Activated CD4-positive, alpha-beta T cell treated with anti-CD3 and anti-CD28 coated beads, Interleukin-2, amount 50 U/mL, for 16 hours (primary cell): Measurements from ENCODE around the gene PLCXD3.
A peak's percentile ranks its signal among the peaks of the same experiment; 100 is the strongest.
"Not testable (repeated sequence)": the region's sequence is repeated elsewhere in the genome, so short reads cannot be mapped to it uniquely, and the experiment has no call there.

Experiments used
- DNase-seq: peaks from one replicate; pipeline ENCODE4 v3.0.0-alpha.2; 2020

Gene PLCXD3

GRCh38 chr5:41482715-41483114 is 27.7 kb downstream of the PLCXD3 start:
- DNase-seq, result peak; percentile 41

DNA sequence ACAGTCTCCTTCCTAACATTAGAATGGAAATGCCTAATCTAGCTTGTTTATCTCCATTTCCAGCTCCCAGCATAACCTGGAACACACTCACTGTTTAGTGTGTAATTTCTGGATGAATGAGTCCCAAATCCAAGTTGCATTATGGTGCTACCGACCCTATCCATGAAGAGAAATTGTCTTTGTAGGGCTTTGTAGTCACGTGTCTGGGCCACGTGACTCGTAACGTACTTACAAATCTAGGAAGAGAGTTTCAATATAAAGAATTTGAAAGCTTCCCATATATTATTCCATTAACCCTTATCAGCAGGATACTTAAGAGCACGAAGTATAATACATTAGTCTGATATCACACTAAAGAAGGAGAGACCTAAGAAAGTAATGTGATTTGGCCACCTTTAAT is 28.2 kb downstream of the PLCXD3 start:
- no peak for DNase-seq

DNA sequence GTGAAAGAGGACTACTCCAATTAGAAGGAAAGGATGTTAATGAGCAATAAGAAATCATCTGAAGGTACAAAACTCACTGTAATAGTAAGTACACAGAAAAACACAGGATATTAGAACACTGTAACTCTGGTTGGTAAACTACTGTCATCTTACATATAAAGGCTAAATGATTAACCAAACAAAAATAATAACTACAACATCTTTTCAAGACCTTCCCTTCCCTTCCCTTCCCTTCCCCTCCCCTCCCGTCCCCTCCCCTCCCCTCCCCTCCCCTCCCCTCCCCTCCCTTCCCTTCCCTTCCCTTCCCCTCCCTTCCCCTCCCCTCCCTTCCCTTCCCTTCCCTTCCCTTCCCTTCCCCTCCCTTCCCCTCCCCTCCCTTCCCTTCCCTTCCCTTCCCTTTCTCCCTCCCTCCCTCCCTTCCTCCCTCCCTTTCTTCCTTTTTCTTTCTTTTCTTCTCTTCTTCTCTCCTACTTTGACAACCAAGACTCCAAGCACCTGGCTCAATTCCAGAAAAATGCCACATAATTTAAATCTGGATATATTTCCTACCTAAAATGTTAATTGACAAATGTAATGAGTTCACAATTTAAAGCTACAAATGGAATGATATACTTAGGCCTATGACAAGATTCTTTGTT is 38.7 kb downstream of the PLCXD3 start:
- not testable (repeated sequence) for DNase-seq

GRCh38 chr5:41465493-41466171 is 44.8 kb downstream of the PLCXD3 start:
- DNase-seq, result no peak

DNA sequence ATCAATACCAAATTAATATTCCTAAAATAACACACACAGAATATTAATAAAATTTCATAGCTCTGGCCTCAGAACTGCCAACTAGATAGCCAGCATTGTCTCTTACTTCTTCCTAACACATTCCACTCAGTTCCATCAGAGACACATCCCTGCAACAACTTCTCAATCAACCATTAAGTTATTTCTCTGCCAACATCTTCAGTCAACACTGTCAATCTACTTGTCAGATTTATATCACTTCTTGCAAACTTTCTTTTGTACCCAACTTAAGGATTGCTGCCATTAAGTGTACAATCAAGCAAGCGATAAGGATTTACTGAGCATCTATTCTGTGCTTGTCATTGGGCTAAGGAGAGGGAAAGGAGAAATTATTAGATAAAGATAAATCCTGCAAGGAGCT is 50.8 kb downstream of the PLCXD3 start:
- DNase-seq, result no peak

DNA sequence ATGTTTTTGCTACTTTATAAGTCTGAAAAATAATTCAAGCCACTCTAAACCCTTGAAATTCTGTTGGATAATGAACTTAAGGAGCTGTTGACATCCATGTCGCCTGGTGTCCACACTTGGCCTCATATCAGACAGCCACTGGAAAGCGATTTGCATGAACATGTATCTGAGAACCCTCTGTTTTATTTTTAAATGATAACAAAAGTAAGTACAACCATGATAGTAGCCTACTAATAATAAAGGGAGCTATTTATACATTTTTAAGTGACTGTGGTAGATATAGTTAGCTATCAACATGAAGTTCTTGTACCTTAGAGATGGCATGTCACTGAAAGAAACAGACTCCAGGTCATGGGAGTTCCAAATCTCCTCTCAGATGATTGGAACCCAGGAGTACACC is 53.3 kb downstream of the PLCXD3 start:
- DNase-seq, result no peak

DNA sequence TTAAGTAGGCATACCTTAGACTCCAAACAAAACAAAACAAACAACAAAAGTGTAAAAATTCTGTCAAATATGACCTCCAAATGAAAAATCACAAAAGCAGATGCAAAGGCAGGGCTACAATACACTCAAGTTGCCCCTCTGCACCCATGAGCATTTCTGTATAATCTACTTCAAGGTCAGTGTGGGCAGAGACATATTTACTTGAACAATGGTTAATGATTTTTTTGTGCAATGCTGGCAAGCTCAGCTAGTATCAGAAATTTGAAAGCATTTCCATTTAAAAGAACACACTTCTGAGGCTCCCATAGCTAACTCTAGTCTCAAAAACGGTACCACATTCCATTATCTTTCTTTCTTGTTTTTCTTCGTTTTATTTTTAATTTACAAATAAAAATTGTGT is 57.9 kb downstream of the PLCXD3 start:
- DNase-seq, result no peak

- DNase-seq, result no peak
Observed at GRCh38 chr5:41447650-41448510, 62.5 kb downstream of the PLCXD3 start.

- no peak for DNase-seq
Observed at GRCh38 chr5:41445937-41446563, 64.4 kb downstream of the PLCXD3 start.

DNA sequence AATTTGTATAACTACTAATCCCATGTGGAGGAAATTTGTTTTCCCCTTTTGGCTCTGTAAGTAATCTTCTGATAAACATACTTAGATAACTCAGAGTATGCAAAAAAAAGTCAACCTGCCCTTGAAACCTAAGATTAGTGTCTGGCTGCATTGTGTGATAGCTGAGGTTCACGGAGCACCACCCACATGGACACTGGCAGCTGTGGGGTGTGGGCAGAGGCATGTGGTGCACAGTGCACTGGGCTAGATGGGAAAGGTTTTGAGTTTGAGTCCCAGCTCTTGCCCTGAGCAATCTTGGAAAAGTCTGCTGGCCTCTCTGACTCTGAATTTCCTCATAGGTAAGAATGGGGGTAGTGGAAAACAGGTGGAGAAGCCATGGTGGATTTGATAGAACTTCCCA is 75.1 kb downstream of the PLCXD3 start:
- DNase-seq, result no peak

DNA sequence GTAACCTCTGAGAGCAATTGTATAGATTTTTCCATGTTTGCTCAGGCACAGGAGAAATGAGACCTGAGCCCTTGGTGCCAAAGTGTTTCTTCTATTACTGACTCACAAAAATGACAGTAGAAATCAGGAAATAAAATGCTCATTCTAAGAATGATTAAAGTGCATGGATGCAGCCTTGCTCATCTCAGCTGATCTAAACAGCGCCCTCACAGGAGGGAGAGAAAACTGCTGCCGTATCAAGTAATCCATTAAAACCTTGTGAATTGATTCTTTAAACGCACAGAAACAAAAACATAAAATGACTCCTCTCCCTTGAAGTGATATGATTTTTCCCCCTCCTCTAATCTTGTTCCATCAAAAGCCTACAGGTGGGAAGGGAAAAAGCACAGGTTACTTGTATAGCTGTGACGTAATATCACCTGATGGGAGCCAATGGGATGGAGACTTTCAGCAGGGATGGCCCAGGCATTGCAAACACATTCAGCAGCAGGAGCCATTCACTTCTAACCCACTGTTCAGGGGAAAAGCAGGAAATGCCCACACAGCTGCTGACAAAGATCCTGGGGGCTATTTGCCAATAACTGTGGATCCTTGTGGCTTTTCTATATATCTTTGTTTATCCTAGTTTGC is 76.7 kb downstream of the PLCXD3 start:
- DNase-seq, result peak; percentile 4

DNA sequence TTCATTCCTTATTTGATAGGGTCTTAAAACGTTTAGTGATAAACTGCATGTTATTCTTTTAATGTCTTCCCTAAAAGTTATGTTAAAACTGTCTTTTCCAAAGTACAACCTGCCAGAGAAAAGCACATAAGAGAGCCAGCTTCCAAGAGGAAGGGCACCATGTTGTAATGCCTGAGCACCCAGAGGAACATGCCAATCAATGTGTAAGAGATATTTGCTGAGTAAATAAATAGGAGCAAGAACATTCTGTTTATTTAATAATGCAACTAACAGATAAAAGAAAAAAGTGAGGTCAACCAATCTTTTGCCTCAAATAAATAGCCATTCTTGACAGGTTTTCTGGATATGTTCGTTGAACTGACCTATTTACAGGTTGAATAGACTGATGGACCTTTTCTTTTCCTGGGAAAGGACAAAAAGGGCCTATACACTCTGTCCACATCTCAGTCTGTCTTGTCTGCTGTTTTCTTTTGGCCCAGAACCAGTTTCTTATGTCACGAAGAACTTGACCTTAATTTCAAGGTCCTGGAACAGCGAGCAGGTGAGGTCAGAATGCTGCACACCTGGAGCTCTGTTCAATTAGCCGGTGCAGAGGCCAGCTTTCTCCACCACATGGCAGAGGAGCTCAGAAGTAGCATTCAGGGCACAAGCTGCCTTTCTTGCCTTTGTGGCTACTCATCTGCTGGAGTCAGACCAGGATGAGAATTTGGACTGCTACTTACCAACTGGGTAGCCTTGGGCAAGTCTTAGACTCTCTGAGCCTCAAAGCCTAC is 77.7 kb downstream of the PLCXD3 start:
- no peak for DNase-seq

DNA sequence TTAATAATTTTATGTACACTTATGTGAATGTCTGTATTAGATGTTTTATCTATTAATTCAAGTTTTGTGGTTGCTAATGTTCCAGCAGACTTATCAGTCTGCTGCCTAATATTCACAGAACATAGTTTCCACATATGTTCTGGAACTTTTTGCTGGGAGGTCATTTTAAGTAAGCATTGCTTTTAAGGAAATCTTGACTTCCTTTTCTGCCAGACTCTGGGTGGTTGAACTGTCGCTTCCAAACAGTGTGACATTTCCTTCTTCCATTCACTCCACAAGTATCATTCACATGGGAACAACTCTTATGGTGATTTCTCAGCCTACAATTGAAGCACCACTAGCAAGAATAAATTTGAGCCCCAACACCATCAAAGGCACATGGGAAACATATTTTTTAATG is 82.9 kb downstream of the PLCXD3 start:
- no peak for DNase-seq

- no peak for DNase-seq
Observed at GRCh38 chr5:41425736-41426135, 84.7 kb downstream of the PLCXD3 start.

DNA sequence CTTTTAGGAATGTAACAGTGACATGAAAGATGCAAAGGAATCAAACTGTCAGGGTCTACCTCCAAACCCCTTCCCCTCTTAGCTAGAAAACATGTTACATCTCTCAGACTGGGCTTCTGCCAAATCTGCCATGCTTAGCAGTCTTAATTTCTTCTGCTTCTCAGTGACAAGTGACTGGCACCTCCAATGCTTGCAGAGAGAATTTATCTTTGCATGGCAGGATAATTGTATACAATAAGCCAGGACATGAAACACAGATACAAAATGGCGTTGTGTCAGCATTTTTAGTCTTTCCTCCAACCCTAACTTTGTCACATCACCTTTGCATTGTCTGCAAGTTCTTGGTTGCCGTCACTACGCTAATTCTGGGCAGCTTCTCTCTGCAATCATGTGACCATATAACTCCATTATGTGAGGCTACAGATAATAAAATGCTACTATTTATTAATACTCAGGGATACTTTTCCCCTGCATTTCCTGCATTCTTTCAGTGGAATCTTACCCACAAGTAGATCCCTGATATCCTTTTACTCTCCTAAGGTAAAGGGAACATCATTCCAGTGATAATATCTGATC is 89.8 kb downstream of the PLCXD3 start:
- DNase-seq, result no peak

DNA sequence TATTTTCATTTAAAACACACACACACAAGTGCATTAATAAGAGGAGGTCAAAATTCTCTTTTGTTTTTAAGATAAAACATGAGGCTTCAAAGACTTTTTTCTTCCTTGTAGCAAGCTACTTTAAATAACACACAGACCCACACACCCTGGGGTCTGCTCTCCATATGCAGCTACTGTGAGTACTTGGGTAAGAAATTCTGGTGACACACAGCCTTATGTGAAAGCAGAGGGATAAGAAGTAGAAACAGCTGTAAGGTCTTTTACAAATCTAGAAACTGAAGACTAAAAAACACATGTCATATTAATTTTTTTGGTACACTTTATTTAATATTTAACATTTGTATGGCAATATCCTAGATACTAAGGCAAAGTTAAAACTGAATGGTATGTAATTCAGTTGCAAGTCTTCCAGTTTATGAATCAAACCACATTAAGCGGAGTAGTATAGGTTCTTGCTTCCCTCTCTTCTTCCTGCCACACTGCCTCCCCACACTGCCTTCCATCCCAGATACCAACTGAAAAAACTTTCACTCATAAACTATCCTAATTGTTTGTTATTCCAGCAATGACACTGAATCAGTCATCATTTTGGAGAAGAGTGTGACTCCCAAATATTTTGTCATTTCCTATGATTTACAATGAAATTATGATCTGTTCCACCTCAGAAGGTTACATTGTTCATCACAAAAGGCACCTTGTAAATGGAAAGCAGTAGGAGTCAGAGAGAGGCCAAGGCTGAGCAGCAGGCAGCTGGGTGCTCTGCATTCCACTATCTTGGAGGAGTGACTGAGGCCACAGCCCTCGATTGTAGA is 92.0 kb downstream of the PLCXD3 start:
- DNase-seq, result no peak

GRCh38 chr5:41416336-41416735 is 94.1 kb downstream of the PLCXD3 start:
- DNase-seq, result no peak

DNA sequence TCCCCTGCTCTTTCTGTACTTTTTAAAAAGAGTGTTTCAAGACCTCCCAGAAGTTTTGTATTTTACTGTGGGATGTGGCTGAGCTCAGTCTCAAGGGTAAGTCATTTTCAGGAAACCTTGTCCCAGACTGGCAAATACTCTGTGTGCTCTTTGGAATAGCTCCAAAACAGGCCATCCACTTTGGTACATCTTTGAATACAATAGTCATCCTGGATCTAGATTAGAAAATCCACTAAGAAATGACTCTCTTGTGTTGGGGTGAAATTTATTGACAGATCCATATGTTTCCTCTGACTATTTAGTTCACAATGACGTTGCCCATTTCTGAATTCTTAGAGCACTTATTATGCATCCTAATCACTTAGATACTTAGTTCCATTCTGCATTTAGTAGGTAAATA is 95.2 kb downstream of the PLCXD3 start:
- DNase-seq, result no peak

- DNase-seq, result no peak
Observed at GRCh38 chr5:41414598-41414997, 95.8 kb downstream of the PLCXD3 start.

DNA sequence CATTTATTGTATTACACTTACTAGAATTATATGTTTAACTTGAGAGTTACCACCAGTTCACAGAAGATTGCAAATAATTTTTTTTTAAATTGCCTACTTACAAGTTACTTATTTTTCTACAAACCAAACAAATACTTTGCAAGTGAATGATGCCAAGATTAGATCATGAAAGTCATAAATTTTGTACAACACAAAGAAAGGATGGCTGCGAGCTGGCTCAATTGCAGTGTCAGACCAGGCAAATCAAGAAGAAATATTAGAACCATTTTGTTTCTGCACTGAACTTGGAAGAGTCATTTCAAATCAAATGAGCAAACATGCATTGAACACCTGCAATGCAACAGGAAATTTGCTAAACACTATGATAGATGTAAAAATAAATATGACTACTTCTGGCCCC is 97.3 kb downstream of the PLCXD3 start:
- no peak for DNase-seq

DNA sequence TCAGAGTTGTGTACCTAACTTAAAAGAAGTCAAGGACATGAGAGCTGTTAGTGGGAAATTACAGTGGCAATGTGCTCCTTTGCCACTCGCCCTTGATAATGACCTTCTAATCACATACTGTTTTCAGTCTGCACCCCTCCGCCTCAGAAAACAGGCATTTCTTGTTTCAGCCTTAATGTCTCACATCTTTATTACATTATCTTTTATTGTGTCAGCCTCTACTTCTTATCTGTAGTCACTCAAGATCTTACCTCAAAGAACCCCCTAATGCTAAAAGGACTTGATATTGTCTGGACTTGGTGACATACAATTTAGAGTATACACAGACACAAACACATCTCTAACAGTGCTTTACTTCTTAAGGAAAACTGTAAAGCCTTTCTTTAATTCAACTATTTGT is 97.9 kb downstream of the PLCXD3 start:
- DNase-seq, result no peak
